HG02938 (cell line): ENCODE measurements around the gene TUNAR.
"Not testable (repeated sequence)": the region's sequence is repeated elsewhere in the genome, so short reads cannot be mapped to it uniquely, and the experiment has no call there.

Experiments
- ATAC-seq: cut with Tn5 transposase; IDR thresholded peaks from one replicate; pipeline ENCODE4 v1.9.1; 2021; ENCODE audit warnings: mild to moderate bottlenecking, moderate library complexity; ENCODE audit not compliant: unreplicated experiment

The TUNAR gene

DNA sequence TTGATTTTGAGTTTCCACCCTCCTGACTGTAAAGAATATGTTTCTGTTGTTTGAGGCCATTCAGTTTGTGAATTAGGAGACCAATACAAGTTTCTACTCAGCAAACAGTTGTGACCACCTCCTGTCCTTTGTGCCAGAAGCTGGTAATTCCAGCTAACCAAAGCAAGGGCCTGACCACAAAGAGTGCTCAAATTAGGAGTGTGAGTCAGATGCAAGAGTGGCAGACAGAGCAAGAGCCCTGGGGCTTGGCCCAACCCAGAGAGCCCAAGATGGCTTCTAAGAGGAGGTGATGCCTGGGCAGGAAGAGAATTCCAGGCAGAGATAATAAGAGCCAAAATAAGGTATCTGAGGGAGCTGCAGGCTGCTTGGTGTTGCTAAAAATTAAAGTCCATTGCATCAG, 84.8 kb downstream of the TUNAR start:
- no peak for ATAC-seq

DNA sequence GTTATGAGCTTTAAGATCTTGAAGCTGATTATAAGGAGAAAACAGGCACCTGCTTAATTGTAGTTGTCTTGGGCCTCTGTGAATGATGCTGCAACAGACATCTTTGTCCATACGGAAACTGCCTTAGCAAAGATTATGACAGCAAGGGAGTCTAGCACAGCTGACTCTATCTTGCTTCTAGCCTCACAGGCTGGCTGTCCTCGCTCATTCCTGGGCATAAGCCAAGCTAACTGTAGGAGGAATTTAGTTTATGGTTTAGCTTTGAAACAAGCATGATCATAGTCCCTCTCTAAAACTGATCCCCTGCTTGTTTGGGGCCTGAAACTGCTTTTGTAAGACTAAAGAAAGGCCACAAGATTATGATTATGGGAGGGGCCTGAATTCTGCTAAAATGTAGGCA, 88.3 kb downstream of the TUNAR start:
- no peak for ATAC-seq

DNA sequence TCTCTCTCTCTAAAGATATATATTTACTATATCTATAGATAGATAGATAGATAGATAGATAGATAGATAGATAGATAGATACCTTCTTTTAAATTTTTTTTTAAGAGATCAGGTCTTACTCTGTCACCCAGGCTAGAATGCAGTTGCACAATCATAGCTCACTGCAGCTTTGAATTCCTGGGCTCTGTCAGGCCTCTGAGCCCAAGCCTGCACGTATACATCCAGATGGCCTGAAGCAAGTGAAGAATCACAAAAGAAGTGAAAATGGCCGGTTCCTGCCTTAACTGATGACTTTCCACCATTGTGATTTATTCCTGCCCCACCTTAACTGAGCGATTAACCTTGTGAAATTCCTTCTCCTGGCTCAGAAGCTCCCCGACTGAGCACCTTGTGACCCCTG, 91.4 kb downstream of the TUNAR start:
- not testable (repeated sequence) for ATAC-seq
